Stimulated activated CD4-positive, alpha-beta T cell treated with anti-CD3 and anti-CD28 coated beads, Interleukin-15, amount 100 ng/mL, for 48 hours (primary cell): ENCODE measurements around the gene MRPL42.
"Not testable (repeated sequence)": the region's sequence is repeated elsewhere in the genome, so short reads cannot be mapped to it uniquely, and the experiment has no call there.

Experiments
- DNase-seq, 2 donors: peaks; one replicate each; pipeline ENCODE4 v3.0.0-alpha.2; 2020; ENCODE audit warnings: low read depth in 2 of 2

The MRPL42 gene

DNA sequence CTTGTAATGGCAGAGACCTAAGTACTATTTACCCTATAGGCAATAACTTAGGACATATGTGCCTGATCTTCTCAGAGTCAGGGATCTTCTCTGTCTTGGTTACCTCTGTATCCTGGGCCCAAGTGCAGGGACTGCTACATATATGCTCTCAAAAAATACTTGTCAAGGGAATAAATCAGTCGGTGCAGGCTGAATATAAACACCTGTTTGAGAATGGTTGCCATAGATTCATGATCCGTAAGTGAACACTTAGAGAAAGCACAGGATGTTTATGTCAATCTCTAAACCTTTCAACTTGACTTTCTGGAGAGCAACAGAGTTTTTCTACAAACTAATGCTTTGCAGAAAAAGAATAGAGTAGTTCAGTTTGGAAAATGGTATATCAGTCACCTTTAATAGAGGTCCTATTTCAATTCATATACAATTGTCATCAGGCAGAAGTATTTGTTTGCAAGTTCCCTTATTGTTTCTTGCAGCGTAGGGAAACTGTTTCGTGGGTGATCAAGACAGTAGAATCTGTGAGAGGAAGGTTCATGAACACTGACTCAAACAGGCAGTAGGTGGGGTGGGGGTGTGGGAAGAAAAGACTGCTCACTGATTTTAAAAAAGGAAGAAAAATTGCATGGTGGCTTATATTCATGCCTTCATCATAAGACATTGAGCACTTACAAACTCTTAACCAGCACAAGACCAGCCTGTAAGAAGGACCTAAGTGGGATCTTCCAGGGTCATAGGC is 19.6 kb upstream of the MRPL42 start:
- no peak for DNase-seq

DNA sequence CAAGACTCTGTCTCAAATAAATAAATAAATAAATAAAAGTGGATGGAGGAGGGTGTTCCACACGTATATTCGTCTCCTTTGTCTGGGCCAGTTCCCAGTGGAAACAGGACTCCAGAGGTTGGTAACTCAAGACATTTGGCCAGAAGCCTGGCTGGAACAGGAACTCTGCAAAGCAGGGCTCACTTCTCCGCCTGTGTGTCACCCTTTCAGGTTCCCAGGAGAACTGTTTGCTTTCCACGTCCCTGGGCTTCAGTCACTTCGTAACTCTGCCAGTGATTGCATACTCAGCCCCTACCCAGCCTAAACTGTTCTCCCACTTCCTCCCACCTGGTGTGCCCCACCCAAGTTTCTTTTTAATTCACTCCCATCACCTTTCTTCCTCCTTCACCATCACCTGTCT is 18.5 kb upstream of the MRPL42 start:
- no peak for DNase-seq

DNA sequence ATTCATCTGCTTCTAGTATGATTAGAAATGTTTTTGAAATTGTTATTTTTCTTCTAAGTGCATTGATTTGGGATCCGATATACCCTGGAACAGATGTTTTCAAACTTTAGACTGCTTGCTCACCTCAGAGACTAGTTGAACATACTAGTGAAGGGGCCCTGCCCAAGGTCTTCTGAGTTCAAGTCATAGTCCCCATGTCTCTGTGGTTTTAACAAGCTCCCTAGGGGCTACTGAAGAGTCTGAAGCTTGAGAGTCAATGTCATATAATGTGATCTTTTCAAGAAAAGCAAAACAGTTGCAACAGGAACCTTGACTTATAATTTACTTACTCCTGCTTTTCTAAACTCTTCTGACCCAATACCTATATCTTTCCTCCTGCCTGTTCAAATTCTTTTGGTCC is 18.0 kb upstream of the MRPL42 start:
- DNase-seq: no peak

- DNase-seq: no peak
Observed at GRCh38 chr12:93451423-93452158, 15.7 kb upstream of the MRPL42 start.

DNA sequence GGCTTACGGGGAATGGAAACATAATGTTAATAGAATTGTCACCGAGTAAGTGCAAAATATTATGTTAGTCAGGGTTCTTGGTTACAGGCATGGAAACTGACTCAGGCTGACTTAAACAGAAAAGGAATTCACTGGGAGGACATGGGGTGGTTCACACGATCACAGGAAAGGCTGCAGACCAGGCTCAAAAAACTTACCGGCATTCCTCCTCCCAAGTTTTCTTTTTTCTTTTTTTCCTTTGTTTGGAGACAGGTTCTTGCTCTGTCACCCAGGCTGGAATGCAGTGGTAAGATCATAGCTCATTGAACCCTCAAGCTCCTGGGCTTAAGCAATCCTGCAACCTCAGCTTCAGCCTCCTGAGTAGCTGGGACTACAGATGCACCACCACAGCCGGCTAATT is 13.7 kb upstream of the MRPL42 start:
- DNase-seq: no peak

DNA sequence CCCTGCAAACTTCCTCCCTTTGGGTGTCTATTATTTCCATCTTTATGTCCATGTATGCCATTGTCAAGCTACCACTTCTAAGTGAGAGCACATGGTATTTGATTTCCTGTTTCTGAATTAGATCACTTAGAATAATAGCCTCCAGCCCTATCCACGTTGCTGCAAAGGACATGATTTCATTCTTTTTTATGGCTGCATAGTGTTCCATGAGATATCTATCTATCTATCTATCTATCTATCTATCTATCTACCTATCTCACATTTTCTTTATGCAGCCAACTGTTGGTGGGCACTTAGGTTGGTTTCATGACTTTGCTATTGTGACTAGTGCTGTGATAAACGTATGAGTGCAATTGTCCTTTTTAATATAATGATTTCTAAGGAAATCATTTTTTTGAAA is 11.2 kb upstream of the MRPL42 start:
- no peak for DNase-seq

DNA sequence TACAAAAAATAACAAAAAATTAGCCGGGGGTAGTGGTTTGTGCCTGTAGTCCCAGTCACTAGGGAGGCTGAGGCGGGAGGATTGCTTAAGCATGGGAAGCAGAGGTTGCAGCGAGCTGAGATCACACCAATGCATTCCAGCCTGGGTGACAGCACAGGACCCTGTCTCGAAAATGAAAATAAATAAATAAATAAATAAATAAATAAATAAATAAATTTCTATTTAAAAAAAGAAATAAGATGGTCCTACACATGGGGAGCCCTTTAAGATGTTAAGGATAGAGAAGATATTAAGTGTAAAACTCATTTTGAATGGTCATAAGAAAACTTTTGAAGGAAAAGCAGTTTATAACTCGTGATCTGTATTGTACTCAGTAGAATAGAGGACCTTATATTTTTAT is 8.2 kb upstream of the MRPL42 start:
- DNase-seq: no peak

DNA sequence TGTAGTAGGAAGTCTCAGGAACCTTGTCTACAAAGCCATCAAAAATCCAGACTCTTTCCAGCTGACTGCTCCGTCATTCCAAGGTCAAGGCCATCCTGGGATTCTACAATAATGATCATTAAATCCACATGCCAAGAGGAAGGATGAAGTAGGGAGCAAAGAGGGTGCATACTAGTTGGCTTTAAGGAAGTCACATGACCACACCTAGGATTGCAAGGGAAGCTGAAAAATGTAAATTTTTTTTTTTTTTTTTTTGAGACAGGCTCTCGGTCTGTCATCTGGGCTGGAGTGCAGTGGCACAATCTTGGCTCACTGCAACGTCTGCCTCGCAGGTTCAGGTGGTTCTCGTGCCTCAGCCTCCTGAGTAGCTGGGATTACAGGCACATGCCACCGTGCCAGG is 7.3 kb upstream of the MRPL42 start:
- DNase-seq: no peak

DNA sequence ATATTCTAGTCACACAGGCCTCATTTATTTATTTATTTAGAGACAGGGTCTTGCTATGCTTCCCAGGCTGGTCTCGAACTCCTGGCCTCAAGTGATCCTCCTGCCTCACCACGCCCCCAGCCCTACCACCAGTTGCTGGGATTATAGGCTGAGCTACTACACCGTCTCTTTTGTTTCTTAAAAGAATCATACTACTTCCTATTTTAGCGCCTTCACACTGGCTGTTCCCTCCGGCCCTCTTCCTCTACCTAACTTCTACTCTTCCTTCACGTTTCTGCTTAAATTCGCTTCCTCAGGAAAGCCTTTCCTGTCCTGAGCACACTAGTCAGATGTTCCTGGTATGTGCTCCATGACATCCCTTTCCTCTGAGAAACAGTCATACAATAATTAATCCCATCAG is 6.4 kb upstream of the MRPL42 start:
- DNase-seq: no peak

- DNase-seq: no peak
Observed at GRCh38 chr12:93461503-93461902, 5.8 kb upstream of the MRPL42 start.

- DNase-seq: no peak
Observed at GRCh38 chr12:93465841-93466240, 1.5 kb upstream of the MRPL42 start.

GRCh38 chr12:93466625-93467350 is 526 bp upstream of the MRPL42 start:
- no peak for DNase-seq

- DNase-seq: no peak
Observed at GRCh38 chr12:93468008-93468371, 676 bp downstream of the MRPL42 start.

GRCh38 chr12:93469386-93469785 is 2.1 kb downstream of the MRPL42 start:
- no peak for DNase-seq

- DNase-seq: no peak
Observed at GRCh38 chr12:93476555-93476954, 9.2 kb downstream of the MRPL42 start.

- DNase-seq: no peak
Observed at GRCh38 chr12:93482721-93483120, 15.4 kb downstream of the MRPL42 start.

DNA sequence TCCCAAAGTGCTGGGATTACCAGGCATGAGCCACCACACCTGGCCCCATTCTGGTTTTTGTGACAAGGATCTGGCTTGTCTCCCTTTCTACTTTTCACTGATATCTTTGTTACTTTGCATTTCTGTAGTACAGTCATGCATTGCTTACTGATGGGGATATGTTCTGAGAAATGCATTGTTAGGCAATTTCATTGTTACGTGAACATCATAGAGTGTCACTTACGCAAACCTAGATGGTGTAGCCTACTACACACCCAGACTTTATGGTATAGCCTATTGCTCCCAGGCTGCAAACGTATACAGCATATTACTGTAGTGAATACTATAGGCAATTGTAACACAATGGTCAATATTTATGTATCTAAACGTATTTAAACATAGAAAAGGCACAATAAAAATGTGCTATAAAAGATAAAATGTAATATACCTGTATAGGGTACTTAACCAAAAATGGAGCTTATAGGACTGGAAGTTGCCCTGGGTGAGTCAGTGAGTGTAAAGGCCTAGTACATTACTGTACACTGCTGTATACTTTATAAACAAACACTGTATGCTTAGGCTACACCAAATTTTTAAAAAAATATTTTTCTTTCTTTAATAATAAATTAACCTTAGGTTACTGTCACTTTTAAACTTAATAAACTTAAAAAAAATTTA is 16.0 kb downstream of the MRPL42 start:
- DNase-seq: no peak

- no peak for DNase-seq
Observed at GRCh38 chr12:93484315-93484981, 17.1 kb downstream of the MRPL42 start.

DNA sequence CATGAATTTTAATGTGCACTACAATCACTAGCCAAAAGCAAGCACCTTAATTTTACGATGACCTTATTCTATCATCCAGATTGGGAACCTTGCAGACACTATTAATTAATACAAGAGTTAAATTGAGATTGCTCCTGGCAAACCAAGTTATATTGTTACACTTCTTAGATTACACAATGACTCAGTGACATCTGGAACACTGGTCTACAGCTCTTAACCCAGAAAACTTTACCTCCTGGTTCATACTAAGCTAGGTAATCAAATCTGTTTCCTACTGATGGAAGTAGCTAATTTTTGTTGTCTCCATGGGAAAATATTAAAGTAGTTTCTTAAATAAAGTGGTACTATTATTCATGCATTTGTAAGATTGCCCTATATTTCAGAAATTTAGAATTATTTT is 25.5 kb downstream of the MRPL42 start:
- not testable (repeated sequence) for DNase-seq

- DNase-seq: no peak
Observed at GRCh38 chr12:93494096-93494495, 26.8 kb downstream of the MRPL42 start.

DNA sequence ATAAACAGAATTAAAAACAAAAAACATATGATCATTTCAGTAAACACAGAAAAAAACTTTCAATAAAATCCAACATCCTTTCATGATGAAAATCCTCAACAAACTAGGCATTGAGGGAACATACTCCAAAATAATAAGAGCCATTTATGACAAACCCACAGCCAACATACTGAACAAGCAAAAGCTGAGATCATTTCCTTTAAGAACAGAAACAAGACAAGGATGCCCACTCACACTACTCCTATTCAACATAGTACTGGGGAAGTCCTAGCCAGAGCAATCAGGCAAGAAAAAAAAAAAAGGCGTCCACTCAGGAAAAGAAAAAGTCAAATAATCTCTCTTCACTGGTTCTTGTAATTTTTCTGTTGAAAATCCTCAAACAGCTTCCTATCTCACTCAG is 30.1 kb downstream of the MRPL42 start:
- DNase-seq: no peak

GRCh38 chr12:93498813-93499212 is 31.5 kb downstream of the MRPL42 start:
- DNase-seq: not testable (repeated sequence)
